HG02759 (cell line): ENCODE data around the gene HTR3D.
A peak's percentile ranks its signal among the peaks of the same experiment; 100 is the strongest.
"Not testable (repeated sequence)": the region's sequence is repeated elsewhere in the genome, so short reads cannot be mapped to it uniquely, and the experiment has no call there.

ENCODE experiments used
- ATAC-seq: cut with Tn5 transposase; IDR thresholded peaks from one replicate; pipeline ENCODE4 v1.9.1; 2021; ENCODE audit warnings: mild to moderate bottlenecking, moderate library complexity; ENCODE audit not compliant: unreplicated experiment

Gene HTR3D

GRCh38 chr3:184016169-184016570 is 15.4 kb upstream of the HTR3D start:
- ATAC-seq, result no peak

- peak; percentile 81 for ATAC-seq
Observed at GRCh38 chr3:184016811-184017671, 14.5 kb upstream of the HTR3D start.

- ATAC-seq, result peak; percentile 97
Observed at GRCh38 chr3:184017672-184018423, 13.7 kb upstream of the HTR3D start, which contains the start of gene ABCC5. TSS of gene ABCC5 (minus strand) at chr3:184017884. CDS start at chr3:184014392, 3,492 bp downstream.

- no peak for ATAC-seq
Observed at GRCh38 chr3:184018424-184018973, 13.0 kb upstream of the HTR3D start.

GRCh38 chr3:184022323-184022722 is 9.2 kb upstream of the HTR3D start:
- no peak for ATAC-seq

DNA sequence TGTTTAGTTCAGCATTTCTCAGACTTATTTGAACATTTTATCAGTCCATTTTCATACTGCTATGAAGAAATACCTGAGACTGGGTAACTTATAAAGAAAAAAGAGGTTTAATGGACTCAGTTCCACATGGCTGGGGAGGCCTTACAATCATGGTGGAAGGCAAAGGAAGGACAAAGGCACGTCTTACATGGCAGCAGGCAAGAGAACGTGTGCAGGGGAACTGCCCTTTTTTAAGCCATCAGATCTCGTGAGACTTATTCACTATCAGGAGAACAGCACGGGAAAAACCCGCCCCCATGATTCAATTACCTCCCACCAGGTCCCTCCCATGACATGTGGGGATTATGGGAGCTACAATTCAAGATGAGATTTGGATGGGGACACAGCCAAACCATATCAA is 6.3 kb upstream of the HTR3D start:
- not testable (repeated sequence) for ATAC-seq

DNA sequence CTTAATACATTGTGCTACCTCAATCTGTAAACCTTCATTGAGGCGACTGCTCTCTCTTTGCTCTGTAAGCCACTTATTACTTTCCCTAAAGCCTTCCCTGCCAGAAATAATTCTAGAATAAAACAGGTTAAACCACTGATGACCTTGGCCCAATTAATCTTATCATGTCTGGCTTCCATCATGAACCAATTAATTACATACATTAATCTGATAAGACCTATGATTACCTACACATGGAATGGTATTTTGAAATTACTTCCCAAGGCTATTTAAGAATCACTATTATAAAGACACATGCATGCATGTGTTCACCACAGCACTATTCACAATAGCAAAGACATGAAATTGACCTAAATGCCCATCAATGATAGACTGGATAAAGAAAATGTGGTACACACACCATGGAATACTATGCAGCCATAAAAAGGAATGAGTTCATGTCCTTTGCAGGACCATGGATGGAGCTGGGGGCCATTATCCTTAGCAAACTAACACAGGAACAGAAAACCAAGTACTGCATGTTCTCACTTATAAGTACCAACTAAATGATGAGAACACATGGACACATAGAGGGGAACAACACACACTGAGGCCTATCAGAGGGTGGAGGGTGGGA is 3.2 kb upstream of the HTR3D start:
- ATAC-seq, result not testable (repeated sequence)

DNA sequence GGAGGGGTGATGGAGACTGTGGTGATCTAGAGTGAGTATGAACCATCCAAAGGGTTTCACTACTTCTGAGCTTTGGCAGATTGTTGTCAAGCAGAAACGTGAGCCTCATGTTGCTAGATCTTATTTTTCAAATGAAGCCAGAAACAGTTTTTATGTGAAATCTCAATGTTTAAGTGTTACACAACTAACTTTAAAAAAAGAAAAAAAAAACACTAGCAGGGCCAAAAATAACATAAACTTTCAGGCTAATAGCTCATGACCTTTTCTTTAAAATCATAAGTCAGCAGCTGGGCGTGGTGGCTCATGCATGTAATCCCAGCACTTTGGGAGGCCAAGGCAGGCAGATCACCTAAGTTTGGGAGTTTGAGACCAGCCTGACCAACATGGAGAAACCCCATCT is 2.1 kb upstream of the HTR3D start:
- ATAC-seq, result no peak

GRCh38 chr3:184030536-184030935 is 1.0 kb upstream of the HTR3D start:
- ATAC-seq, result no peak

- ATAC-seq, result no peak
Observed at GRCh38 chr3:184037816-184038215, 6.3 kb downstream of the HTR3D start.

- ATAC-seq, result not testable (repeated sequence)
Observed at GRCh38 chr3:184038307-184038706, 6.8 kb downstream of the HTR3D start.

- ATAC-seq, result no peak
Observed at GRCh38 chr3:184039414-184039813, 7.9 kb downstream of the HTR3D start.

GRCh38 chr3:184040010-184040409 is 8.5 kb downstream of the HTR3D start:
- no peak for ATAC-seq

GRCh38 chr3:184042617-184043016 is 11.1 kb downstream of the HTR3D start:
- ATAC-seq, result no peak

DNA sequence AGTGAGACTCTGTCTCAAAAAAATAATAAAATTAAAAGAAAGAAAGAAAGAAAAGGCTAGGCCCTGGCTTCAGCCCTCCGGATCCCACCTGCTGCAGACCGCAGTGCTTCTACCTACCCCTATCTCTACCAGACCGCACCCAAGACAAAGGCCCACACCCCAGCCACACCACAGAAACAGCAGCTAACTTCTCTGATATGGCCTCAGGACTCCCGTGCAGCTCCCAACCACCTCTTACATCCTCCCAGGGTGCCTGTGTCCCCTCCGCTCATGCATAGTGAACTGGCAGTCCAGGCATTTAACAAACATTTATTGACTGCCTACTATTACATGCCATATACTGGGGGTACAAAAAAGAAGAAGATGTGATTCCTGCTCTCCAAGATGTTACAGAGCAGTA is 14.5 kb downstream of the HTR3D start:
- ATAC-seq, result no peak

DNA sequence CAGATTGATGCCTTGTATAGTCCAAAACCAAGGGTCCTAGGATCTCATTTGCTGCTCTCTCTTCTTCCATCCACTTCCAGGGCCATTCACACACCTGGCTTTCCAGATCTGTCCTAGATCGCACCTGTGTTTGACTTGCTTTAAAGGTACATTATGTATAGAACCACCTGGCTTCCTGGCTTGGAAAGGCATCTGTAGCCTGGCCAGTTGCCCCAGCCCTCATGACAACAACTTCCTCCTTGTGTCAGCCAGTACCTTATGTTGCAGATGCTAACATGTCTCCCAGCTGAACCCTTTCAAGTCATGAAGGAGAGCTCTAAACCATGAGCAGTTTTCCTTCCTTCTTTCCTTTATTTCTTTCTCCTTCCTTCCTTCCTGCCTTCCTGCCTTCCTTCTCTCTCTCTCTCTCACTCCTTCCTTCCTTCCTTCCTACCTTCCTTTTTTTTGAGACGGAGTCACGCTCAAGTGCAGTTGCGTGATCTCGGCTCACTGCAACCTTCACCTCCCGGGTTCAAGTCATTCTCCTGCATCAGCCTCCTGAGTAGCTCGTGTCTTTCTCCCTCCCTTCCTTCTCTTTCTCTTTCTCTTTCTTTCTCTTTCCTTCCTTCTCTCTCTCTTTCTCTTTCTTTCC is 18.8 kb downstream of the HTR3D start:
- ATAC-seq, result no peak

DNA sequence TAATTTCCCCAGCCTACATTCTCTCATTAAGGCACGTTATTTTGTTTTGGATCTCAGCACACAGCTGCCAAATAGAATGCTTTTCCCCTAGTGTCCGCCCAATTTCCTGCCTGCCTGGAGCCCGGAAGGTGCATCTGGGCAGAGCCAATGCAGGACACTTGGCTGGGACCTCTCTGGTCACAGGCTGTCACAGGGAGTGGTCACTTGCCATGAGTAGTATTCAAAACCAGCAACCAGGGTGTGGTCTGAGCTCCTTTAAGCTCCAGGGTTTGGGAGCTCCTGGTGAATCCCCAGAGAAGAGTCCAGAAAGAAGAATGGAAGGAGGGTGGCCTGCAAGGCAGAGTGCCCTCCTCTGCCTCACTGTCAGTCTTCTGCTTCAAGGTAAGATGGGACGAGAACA is 21.2 kb downstream of the HTR3D start, which contains the start of gene HTR3C:
Gene HTR3C (plus strand): TSS at position 281 of the 400 bp plus-strand sequence. CDS start 34 bp downstream, at position 315.
- no peak for ATAC-seq

DNA sequence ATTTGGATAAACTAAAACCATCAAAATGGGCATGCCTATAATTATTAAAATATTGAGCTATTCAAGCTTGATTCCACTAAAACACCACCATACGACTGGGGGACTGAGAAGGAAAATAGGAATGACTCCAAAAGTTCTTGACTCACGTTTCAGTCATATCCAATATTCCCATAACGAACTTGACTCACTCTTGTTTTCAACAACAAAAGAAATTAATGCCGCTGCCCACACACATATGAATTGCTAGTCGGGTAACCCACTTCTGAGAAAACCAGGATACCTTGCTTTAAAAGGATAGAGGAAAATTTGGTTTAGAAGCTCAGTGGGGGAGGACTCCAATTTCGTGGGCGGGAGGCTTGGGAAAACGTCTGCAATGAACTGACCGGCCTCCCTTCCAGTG is 26.5 kb downstream of the HTR3D start:
- ATAC-seq, result no peak

DNA sequence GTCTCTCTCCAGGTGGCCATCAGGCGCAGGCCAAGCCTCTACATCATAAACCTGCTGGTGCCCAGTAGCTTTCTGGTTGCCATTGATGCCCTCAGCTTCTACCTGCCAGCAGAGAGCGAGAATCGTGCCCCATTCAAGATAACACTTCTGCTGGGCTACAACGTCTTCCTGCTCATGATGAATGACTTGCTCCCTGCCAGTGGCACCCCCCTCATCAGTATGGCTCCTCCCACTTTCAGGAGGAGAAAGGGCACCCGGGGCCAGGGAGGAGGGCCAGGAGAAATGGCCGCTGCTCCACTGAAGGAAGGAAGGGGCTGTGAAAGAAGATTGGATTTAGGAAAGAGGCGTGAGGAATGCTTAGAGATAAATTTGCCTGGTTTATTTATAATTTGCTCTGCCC is 27.9 kb downstream of the HTR3D start:
- ATAC-seq, result no peak

GRCh38 chr3:184062637-184063036 is 31.1 kb downstream of the HTR3D start:
- ATAC-seq, result no peak

DNA sequence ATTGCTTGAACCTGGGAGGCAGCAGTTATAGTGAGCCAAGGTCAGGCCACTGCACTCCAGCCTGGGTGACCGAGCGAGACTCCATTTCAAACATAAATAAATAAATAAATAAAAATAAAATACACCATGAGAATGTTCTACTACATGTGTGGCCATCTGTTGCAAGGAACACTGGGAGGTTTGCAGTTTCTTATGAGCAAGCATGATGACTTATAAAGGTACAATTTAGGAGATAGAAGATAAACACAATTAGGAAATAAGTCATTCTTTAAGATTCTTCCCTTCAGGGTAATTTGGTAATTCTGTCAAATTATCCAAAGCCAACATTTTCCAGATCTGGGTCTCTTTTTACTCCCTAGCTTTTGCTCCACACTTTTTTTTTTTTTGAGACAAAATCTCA is 34.7 kb downstream of the HTR3D start:
- ATAC-seq, result no peak
